HL-60/S4 treated with phorbol 12-myristate 13-acetate at 8.2 ng/mL for 4 days and 3 days (cell line): ENCODE results near the gene PLCB4.
"Not testable (repeated sequence)": the region's sequence is repeated elsewhere in the genome, so short reads cannot be mapped to it uniquely, and the experiment has no call there.

ENCODE experiments used
- in situ Hi-C: fragments of 300-500 bp; cut with MboI; formaldehyde crosslinking; loops from 2 replicates; pipeline ENCODE4 v1.15.0; 2022; ENCODE audit warnings: low sequenced_read_pairs

The PLCB4 gene

DNA sequence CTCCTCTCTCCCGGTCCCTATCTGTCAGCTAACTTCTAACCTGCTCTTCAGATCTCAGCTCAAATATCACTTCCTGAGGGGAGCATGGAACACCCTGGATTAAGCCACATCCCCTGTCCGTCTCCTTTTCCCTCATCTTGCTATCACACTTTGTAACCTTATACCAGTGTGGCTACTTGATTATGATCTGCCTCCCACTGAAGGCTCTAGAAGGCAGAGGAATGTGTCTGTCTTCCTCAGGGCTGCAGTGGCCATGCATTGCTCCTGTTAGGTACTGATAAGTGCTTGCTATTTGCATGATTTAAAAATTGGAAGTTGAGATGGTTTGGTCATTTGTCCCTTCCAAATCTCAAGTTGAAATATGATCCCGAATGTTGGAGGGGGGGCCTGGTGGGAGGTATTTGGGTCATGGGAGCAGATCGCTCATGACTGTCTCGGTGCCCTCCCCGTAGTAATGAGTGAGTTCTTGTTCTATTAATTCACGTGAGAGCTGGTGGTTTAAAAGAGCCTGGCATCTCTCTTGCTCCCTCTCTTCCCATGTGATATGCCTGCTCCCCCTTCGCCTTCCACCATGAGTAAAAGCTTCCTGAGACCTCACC, 71.4 kb downstream of the PLCB4 start:
- in situ Hi-C loops, result no loop called here

- in situ Hi-C loops, result no loop called here
These were observed 72.2 kb downstream of the PLCB4 start for GRCh38 chr20:9141070-9141469.

DNA sequence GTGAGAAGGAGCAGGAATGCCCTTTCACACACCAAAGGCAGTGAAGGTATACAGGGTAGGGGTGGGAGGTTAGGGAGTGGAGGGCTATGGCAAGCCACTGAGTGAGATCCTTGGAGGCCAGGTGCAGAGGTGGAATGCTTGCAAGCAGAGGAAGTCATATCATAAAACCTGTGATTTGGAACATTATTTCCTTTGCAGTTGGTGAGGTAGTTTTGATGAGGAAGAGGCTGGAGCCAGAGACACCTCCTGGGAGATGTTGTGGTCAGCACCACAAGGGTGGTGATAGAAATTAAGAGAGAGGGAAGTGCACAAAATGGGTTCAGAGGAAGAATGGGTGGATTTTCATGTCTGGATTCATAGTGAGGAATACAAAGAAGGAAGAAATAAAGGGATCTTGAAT, 73.0 kb downstream of the PLCB4 start:
- in situ Hi-C loops, result no loop called here

DNA sequence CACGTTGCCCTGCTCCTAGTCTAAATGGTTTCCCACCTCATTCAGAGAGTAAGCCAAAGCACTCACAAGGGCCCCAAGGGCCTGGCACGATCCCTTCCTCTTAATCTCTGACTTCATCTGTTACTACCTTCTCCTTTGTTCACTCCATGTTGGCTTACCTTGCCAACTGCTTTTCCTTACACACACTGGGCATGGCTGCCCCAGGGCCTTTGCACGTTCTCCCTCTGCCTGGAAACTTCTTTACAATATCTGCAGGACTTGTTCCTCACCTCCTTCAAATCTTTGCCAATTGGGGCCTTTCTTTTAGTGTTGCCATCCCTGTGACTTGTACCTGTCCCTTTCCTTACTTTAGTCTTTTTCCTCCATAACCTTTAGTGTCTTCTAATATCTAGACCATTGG, 73.9 kb downstream of the PLCB4 start:
- in situ Hi-C loops, result no loop called here

DNA sequence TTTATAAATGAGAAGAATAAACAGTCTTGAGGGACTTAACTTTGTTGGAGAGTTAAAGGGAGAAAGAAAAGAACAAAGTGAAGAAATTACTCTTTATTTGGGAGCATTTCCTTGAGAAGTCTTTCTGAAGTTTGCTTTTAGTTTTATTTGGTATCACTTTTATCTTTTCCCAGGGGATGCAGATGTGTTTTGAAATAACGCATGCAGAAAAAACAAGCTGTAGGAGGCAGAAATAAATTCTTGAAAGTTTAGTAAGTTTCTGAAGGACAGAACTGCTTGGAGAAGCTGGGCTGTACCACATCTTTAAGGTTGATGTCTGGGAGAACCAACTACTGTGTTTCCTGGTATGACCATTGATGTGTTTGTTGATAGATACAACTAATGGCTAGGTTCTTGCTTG, 75.0 kb downstream of the PLCB4 start:
- in situ Hi-C loops, result no loop called here

DNA sequence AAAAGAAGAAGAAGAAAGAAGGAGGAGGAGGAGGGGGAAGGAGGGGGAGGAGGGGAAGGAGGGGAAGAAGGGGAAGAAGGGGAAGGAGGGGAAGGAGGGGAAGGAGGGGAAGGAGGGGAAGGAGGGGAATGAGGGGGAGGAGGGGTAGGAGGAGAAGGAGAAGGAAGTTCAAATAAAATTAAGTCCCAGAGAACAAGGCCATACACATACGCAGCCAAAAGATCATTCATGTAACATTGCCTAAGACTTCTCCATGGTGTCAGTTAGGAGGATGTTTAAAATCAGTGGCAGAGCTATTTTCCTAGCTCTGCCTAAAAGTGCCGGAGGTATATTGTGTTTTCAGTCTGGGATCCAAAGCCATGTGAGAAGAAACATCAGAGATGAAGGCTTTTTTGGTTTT, 75.8 kb downstream of the PLCB4 start:
- in situ Hi-C loops, result no loop called here

DNA sequence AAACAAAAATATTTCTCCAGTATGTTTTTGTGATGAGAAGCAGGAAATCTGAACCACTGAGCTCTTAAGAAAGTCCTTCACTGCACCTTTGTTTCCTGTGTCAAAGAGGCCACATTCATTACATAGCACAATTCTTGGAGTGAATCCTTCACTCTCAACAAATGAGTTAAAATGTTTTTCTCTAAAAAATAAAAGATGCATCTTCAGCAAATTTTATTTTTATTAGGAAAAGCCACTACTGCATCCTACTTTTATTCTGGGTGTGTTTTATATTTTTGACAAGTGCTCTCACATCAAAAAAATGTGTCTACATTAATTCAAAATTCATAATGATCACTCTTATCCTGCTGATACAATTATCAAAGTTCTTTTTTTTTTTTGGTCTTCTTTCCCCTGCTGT, 76.3 kb downstream of the PLCB4 start:
- in situ Hi-C loops, result no loop called here

DNA sequence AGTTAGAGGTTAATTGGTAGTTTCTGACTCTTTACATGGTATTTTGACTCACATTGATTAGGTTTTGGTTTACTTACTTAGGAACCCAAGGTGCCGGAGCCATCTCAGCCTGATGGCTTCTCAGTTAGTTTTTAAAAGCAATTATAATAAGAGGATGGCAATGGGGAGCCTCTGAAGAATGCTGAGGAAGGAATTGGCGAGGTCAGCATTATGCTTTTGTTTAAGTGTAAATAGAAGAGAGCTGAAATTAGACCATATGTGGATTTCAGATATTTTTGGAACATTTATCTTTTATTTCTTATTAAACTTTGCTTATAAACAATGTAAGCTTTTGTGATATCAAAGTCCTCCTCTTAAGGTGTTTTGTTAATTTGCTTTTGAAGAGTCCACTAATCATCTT, 77.8 kb downstream of the PLCB4 start:
- in situ Hi-C loops, result no loop called here

- in situ Hi-C loops, result no loop called here
These were observed 78.7 kb downstream of the PLCB4 start for GRCh38 chr20:9147547-9148024.

GRCh38 chr20:9148291-9148690, 79.4 kb downstream of the PLCB4 start:
- in situ Hi-C loops, result no loop called here

DNA sequence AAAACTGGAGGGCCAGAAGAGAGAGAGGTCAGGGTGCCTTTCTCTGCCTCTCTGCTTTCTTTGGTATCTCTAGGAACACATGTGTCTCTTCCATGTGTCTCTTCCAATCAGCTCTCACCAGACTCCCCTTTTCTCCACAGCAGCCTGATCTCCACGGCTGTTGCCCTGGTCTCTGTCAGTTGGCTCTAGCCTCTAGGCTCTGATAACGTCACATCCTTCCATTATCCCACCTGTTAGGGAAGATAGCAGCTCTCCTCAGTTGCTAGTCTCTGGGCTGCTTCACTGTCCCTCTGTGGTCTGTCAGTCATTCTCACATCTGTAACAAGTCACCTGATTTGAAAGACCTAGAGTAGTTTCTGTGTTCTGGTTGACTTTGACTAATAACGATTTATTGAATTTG, 80.2 kb downstream of the PLCB4 start:
- in situ Hi-C loops, result no loop called here

- in situ Hi-C loops, result no loop called here
These were observed 80.9 kb downstream of the PLCB4 start for GRCh38 chr20:9149796-9150195.

GRCh38 chr20:9150679-9151078, 81.8 kb downstream of the PLCB4 start:
- in situ Hi-C loops, result no loop called here

GRCh38 chr20:9152139-9152538, 83.3 kb downstream of the PLCB4 start:
- in situ Hi-C loops, result not testable (repeated sequence)

GRCh38 chr20:9154464-9155024, 85.7 kb downstream of the PLCB4 start:
- in situ Hi-C loops, result no loop called here

DNA sequence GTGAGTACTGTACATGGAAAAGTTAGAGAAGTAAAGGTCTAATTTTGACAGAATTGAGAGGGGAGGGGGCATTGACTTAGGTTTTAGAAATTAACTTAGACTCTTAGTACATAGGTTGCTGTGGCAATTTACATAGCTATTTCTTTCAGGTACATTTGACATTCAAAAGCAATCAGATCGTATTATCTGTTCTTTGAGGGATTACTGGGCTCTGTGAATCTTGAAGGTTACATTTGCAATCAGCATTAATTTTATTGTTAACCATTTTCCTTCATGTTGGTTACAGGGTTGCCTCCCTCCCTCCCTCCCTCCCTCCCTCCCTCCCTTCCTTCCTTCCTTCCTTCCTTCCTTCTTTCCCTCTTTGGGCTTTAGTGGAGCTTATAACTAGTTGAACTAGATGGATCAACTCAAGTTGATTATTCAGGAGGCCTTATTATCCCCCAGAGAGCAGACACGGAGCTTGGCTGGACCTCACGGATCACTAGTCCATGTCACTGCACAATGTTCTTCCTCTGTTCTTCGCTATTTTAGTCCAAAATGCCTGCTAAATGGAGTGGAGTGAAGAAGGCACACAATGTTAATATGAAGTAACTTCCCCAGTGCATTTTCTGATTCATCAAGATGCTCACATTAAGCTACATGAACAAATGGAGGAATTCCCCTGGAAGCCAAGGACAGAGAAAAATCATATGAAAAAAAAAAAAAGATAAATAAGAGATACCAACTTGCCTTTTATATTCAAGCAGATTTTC, 87.8 kb downstream of the PLCB4 start:
- in situ Hi-C loops, result no loop called here

DNA sequence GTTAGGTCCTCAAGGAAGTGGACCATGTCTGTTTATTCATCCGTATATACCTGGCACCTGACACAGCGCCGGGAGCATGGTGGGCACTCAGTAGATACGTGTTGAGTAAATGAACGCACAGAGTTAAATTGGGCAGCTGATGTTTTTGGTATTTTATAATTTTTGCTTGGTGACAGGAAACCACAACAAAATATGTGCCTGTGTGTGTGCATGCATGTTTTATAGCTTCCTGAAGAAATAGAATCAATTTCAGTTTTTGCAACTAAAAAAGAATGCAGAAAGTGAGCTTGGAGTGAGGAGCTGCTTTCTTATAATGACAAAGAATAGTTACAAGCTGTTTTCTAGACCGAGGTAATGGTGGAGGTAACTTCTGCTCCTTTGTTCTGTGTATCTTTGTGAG, 91.4 kb downstream of the PLCB4 start:
- in situ Hi-C loops, result no loop called here

GRCh38 chr20:9160757-9161156, 91.9 kb downstream of the PLCB4 start:
- in situ Hi-C loops, result no loop called here

- in situ Hi-C loops, result no loop called here
These were observed 92.4 kb downstream of the PLCB4 start for GRCh38 chr20:9161311-9161710.

DNA sequence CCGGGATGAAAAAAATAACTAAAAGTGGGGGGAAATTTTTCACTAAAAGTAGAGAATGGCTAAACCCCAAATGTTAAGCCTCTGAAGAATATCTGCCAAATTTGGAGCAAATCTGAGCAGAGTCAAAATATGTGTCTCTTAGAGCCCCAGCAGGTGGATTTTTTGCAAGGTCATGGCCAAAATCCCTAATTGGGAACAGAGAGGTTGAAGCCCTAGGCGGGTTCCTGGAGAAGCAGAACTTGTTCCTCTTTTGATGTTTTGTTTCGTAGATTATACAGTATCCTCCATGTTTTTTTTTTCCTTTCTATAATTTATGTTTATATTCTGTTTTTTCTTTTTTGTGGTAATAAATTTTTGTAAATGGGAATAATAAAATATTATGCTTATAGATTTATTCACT, 94.4 kb downstream of the PLCB4 start:
- in situ Hi-C loops, result no loop called here

GRCh38 chr20:9163995-9164394, 95.1 kb downstream of the PLCB4 start:
- in situ Hi-C loops, result no loop called here

- in situ Hi-C loops, result no loop called here
These were observed 96.4 kb downstream of the PLCB4 start for GRCh38 chr20:9165261-9165660.
